Neural progenitor cell (in vitro differentiated cells): ENCODE data around the gene GNPTAB. TPM values are rescaled to one million over a fixed set of nuclear protein-coding genes. Genes with fewer than 3 reads are reported as not detected.

Source experiments
- DNase-seq: peaks from one replicate; pipeline ENCODE4 v3.0.0-alpha.2; 2016; ENCODE audit warnings: low spot score
- H2AFZ ChIP-seq: fragments of 200-600 bp; sonication (generic); replicated peaks from 2 replicates; pipeline ENCODE4 v1.6.1; 2016; ENCODE audit warnings: antibody characterized with exemption
- H3F3A ChIP-seq: fragments of 200-600 bp; sonication (generic); 2 replicates; pipeline ENCODE4 v1.6.1; 2016; ENCODE audit warnings: antibody characterized with exemption, low read depth
- H3K27ac ChIP-seq: fragments of 200-600 bp; sonication (generic); 2 replicates; pipeline ENCODE4 v1.5.1; 2016; ENCODE audit warnings: mild to moderate bottlenecking
- H3K27me3 ChIP-seq: fragments of 200-600 bp; sonication (generic); 2 replicates; pipeline ENCODE4 v1.6.1; 2016; ENCODE audit warnings: mild to moderate bottlenecking, moderate library complexity
- H3K36me3 ChIP-seq: fragments of 200-600 bp; sonication (generic); 2 replicates; pipeline ENCODE4 v1.5.1; 2016
- H3K4me1 ChIP-seq: fragments of 200-600 bp; sonication (generic); 2 replicates; pipeline ENCODE4 v1.6.1; 2016; ENCODE audit warnings: mixed run types
- H3K4me2 ChIP-seq: fragments of 200-600 bp; sonication (generic); 2 replicates; pipeline ENCODE4 v1.6.1; 2016
- H3K4me3 ChIP-seq: fragments of 200-600 bp; sonication (generic); 2 replicates; pipeline ENCODE4 v1.5.1; 2016
- H3K79me2 ChIP-seq: fragments of 200-600 bp; sonication (generic); 2 replicates; pipeline ENCODE4 v1.6.1; 2016; ENCODE audit warnings: low read depth
- H3K9ac ChIP-seq: fragments of 200-600 bp; sonication (generic); 2 replicates; pipeline ENCODE4 v1.6.1; 2016
- H3K9me3 ChIP-seq: fragments of 200-600 bp; sonication (generic); 2 replicates; pipeline ENCODE4 v1.5.1; 2016; ENCODE audit warnings: low read depth
- H4K20me1 ChIP-seq: fragments of 200-600 bp; sonication (generic); 2 replicates; pipeline ENCODE4 v1.6.1; 2016; ENCODE audit warnings: low read depth
- H3K27ac Mint-ChIP-seq: 3 replicates; pipeline ENCODE4 v1.8.0; 2021; ENCODE audit warnings: mixed read lengths
- H3K27me3 Mint-ChIP-seq: 2 replicates; pipeline ENCODE4 v1.8.0; 2022; ENCODE audit warnings: low read depth, mild to moderate bottlenecking, inconsistent platforms, moderate library complexity, mixed read lengths; ENCODE audit not compliant: insufficient read depth
- H3K36me3 Mint-ChIP-seq: 3 replicates; pipeline ENCODE4 v1.8.0; 2021; ENCODE audit warnings: mixed read lengths
- H3K4me1 Mint-ChIP-seq: 3 replicates; pipeline ENCODE4 v1.8.0; 2021; ENCODE audit warnings: mixed read lengths
- H3K4me3 Mint-ChIP-seq: 3 replicates; pipeline ENCODE4 v1.8.0; 2021; ENCODE audit warnings: mild to moderate bottlenecking, moderate library complexity, mixed read lengths
- H3K9me3 Mint-ChIP-seq: 3 replicates; pipeline ENCODE4 v1.8.0; 2020; ENCODE audit warnings: mixed read lengths
- EZH2 ChIP-seq: fragments of 200-600 bp; sonication (generic); IDR thresholded peaks from 2 replicates; pipeline ENCODE4 v1.6.1; 2017; ENCODE audit warnings: antibody characterized with exemption, mild to moderate bottlenecking, moderate library complexity
- EZH2phosphoT487 ChIP-seq: fragments of 200-600 bp; sonication (generic); IDR thresholded peaks from 2 replicates; pipeline ENCODE4 v1.6.1; 2017; ENCODE audit warnings: antibody characterized with exemption
- total RNA-seq: library from RNA; depleted of rRNA; stranded (reverse); fragments of >200 nt; gene quantifications from 2 replicates; pipeline ENCODE4 v1.2.3, GENCODE V29; 2015; ENCODE audit warnings: low replicate concordance
- TF ChIP-seq, protein P1 (sequence below): fragments of 200-600 bp; sonication (generic); IDR thresholded peaks from 2 replicates; pipeline ENCODE4 v1.5.1; 2017; ENCODE audit warnings: antibody characterized with exemption, mild to moderate bottlenecking

GNPTAB gene
- total RNA-seq, 1 donor from 2014 or later: 24.0 TPM

DNA sequence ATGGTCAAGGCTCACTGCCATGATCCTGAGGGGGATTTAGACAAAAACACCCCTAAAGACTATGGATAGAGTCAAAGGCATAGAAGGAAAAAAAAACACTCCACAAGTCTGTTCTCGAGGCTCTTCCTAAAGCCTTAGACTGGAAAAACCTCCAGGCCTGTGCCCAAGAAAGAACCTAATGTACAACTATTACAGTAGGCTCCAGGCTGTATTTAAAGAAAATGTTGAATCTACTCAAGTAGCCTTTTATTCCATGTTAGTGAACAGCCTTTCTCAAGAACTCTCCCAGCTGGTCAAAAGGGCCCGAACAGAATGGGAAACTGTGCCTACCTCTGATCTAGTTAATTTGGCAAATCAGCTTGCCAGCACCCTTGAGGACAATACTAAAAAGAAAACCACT lies 28.3 kb downstream of the GNPTAB start:
- H3K36me3 Mint-ChIP-seq: no peaks in the 10 kb centered on the region
- H3K4me1 Mint-ChIP-seq: no peaks in the 10 kb centered on the region
- H3K9me3 ChIP-seq: no peaks in the 10 kb centered on the region
- no peak overlapping the region for H3K4me3 ChIP-seq
- no peak overlapping the region for H2AFZ ChIP-seq
- H3F3A ChIP-seq: no peaks in the 10 kb centered on the region
- no peaks in the 10 kb centered on the region for H3K36me3 ChIP-seq
- H3K4me1 ChIP-seq: no peaks in the 10 kb centered on the region
- no peak overlapping the region for H3K27ac ChIP-seq
- TF ChIP-seq, protein P1, sequence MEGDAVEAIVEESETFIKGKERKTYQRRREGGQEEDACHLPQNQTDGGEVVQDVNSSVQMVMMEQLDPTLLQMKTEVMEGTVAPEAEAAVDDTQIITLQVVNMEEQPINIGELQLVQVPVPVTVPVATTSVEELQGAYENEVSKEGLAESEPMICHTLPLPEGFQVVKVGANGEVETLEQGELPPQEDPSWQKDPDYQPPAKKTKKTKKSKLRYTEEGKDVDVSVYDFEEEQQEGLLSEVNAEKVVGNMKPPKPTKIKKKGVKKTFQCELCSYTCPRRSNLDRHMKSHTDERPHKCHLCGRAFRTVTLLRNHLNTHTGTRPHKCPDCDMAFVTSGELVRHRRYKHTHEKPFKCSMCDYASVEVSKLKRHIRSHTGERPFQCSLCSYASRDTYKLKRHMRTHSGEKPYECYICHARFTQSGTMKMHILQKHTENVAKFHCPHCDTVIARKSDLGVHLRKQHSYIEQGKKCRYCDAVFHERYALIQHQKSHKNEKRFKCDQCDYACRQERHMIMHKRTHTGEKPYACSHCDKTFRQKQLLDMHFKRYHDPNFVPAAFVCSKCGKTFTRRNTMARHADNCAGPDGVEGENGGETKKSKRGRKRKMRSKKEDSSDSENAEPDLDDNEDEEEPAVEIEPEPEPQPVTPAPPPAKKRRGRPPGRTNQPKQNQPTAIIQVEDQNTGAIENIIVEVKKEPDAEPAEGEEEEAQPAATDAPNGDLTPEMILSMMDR: no peak
- no peak for TF ChIP-seq EZH2phosphoT487
- no peak for TF ChIP-seq EZH2
- H3K79me2 ChIP-seq: peaks cover 11% of the 10 kb centered on the region
- no peak overlapping the region for H3K27ac Mint-ChIP-seq
- no peak overlapping the region for H3K9ac ChIP-seq
- H3K4me3 Mint-ChIP-seq: no peak overlapping the region
- no peaks in the 10 kb centered on the region for H4K20me1 ChIP-seq
- no peaks in the 10 kb centered on the region for H3K27me3 Mint-ChIP-seq
- H3K4me2 ChIP-seq: no peak overlapping the region
- H3K9me3 Mint-ChIP-seq: no peaks in the 10 kb centered on the region
- DNase-seq: no peak
- H3K27me3 ChIP-seq: no peaks in the 10 kb centered on the region

DNA sequence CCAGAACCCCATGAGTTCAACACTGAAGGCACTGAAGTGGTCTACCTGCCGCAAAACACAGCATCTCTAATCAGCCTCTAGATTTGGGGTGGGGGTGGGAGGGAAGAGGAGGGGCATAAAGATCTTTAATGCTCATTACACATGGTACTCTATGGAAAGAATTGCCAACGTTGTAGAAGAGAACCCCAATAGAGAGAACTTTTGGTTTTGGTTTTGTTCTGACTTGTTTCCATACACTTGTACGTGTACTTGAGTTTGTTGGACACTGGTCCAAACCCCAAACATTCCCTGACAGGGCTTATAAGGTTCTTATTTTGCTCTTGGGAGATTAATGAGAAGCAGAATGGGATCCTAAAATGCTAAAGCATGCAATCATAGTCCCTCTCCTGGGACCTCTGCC lies 31.0 kb downstream of the GNPTAB start:
- H3K9ac ChIP-seq: no peak overlapping the region
- TF ChIP-seq EZH2phosphoT487 (no peak), EZH2 (no peak)
- TF ChIP-seq, protein P1: no peak
- Mint-ChIP-seq H3K27ac (no peak overlapping the region), H3K27me3 (no peaks in the 10 kb centered on the region), H3K4me1 (no peaks in the 10 kb centered on the region), H3K4me3 (no peak overlapping the region), H3K36me3 (no peaks in the 10 kb centered on the region), H3K9me3 (no peaks in the 10 kb centered on the region)
- H3K4me1 ChIP-seq: no peaks in the 10 kb centered on the region
- no peak overlapping the region for H3K27ac ChIP-seq
- no peaks in the 10 kb centered on the region for H3K9me3 ChIP-seq
- H3K4me2 ChIP-seq: no peak overlapping the region
- H2AFZ ChIP-seq: no peak overlapping the region
- DNase-seq: no peak
- peaks cover 5% of the 10 kb centered on the region for H3K79me2 ChIP-seq
- H3K4me3 ChIP-seq: no peak overlapping the region
- H3K36me3 ChIP-seq: no peaks in the 10 kb centered on the region
- H3K27me3 ChIP-seq: no peaks in the 10 kb centered on the region
- no peaks in the 10 kb centered on the region for H4K20me1 ChIP-seq
- no peaks in the 10 kb centered on the region for H3F3A ChIP-seq

DNA sequence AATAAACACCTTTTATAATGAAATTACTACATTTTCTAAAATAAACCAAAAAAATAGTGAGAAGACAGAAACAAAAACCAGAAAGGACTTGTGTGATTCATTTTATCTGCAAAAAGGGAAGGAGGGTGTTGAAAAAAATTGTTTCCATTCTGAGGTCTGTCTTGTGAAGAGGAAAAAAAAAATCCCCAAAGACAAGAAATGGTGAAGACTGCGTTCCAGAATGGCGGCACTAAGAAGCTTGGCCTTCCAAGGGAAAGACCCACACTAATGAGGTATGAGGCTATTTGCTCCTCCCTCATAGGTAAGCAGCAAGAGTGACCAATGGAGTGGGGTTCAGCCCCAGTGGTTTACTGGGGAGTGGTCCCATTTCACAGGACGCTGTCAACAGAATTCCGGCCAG lies 35.0 kb downstream of the GNPTAB start:
- Mint-ChIP-seq H3K27me3 (no peaks in the 10 kb centered on the region), H3K36me3 (no peaks in the 10 kb centered on the region), H3K4me3 (no peak overlapping the region), H3K4me1 (no peaks in the 10 kb centered on the region), H3K27ac (no peak overlapping the region), H3K9me3 (no peaks in the 10 kb centered on the region)
- Histone ChIP-seq H3F3A (no peaks in the 10 kb centered on the region), H4K20me1 (no peaks in the 10 kb centered on the region), H3K27ac (no peak overlapping the region), H3K4me2 (no peak overlapping the region), H3K4me1 (no peaks in the 10 kb centered on the region), H3K79me2 (no peaks in the 10 kb centered on the region), H3K36me3 (no peaks in the 10 kb centered on the region), H3K27me3 (no peaks in the 10 kb centered on the region), H3K4me3 (no peak overlapping the region), H3K9me3 (no peaks in the 10 kb centered on the region), H2AFZ (no peak overlapping the region), H3K9ac (no peak overlapping the region)
- DNase-seq: no peak
- no peak for TF ChIP-seq EZH2
- TF ChIP-seq, protein P1: no peak
- no peak for TF ChIP-seq EZH2phosphoT487
